ENCODE results near the gene PCDHGC3.
A peak's percentile ranks its signal among the peaks of the same experiment; 100 is the strongest.

The PCDHGC3 gene

DNA sequence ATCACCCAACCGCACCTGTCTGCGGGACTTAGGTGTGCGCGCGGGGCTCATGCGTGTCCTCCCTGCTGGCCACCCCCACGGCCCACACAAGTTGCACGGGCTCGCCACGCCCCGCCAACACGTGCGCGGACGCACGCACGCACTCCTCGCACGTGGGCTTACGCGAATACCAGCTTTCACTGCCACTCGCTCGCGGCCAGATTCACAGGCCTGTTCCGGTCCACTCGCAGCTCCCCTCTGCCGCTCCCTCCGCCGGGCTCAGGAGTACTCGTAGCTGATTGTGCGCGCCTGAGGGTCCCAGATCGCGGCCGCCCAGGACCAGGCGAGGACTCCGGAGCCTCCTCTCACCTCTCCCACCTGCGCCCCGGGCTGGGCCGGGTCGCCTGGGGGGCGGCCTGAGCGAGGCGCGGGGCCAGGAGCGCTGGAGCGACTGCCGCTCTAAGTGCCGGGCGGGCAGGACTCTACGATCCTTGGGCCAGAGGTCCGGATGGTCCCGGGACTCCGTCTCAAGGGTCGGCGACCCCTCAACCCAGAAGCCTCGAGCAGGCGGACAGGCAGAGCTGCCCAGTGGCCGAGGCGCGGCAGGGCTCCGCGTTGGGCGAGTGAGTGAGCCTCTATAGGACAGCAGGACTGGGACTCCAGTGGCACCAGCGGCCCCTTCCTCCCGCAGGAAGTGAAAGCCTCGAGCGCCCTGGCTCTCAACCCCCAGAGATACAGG, 16.6 kb downstream of the PCDHGC3 start:
- peak overlapping the region in 1 of 2 experiments; percentile 15 for H2BK12ac ChIP-seq (ENCODE audit: low read length in 2 of 2)
- H2AK5ac ChIP-seq (ENCODE audit: low read length, severe bottlenecking): no peak overlapping the region
- H3K23ac ChIP-seq (ENCODE audit: low read length in 2 of 2): no peak overlapping the region
- no peak overlapping the region for H2BK120ac ChIP-seq (ENCODE audit: low read depth, low read length)
- peaks cover 30% of the 10 kb centered on the region for H3K79me1 ChIP-seq (replicated peaks; ENCODE audit: low read length, poor library complexity, severe bottlenecking)
- H2BK15ac ChIP-seq (ENCODE audit: low read depth, poor library complexity, severe bottlenecking): no peak overlapping the region
- no peaks in the 10 kb centered on the region for H3K9me3 ChIP-seq (ENCODE audit: control insufficient read depth, low read length)
- no peaks in the 10 kb centered on the region for H3K27me3 ChIP-seq (ENCODE audit: control insufficient read depth in 1 of 2, insufficient read depth in 1 of 2, low read length in 2 of 2)
- H3K36me3 ChIP-seq (ENCODE audit: control insufficient read depth in 1 of 2, insufficient read depth in 2 of 2, low read depth in 1 of 2, low read length in 2 of 2): peaks cover 36 to 55% of the 10 kb centered on the region in 2 experiments
- 80% methylated on average over 68 of the region's 68 CpGs for WGBS
- no peak overlapping the region for H2BK5ac ChIP-seq (ENCODE audit: low read depth, low read length, poor library complexity, severe bottlenecking)
- H3K4me1 ChIP-seq (ENCODE audit: control insufficient read depth, insufficient read depth, low read depth, low read length): peaks cover 49% of the 10 kb centered on the region
- no peak for DNase-seq
- no peak overlapping the region for H4K91ac ChIP-seq (ENCODE audit: low read length)
- H4K8ac ChIP-seq (ENCODE audit: low read length): no peak overlapping the region
- no peak overlapping the region for H3K14ac ChIP-seq (ENCODE audit: low read length in 2 of 2)
- H3K4me2 ChIP-seq (ENCODE audit: low read length, poor library complexity, severe bottlenecking): no peak overlapping the region
- H3K4ac ChIP-seq (ENCODE audit: low read depth in 1 of 2, low read length in 2 of 2): no peak overlapping the region
- H3K4me3 ChIP-seq (ENCODE audit: insufficient read depth in 1 of 2, low read depth in 1 of 2, low read length in 2 of 2): no peak overlapping the region
- no peak overlapping the region for H2AFZ ChIP-seq (ENCODE audit: low read depth, low read length)
- no peak overlapping the region for H3K18ac ChIP-seq (ENCODE audit: low read depth in 1 of 2, low read length in 2 of 2)
- no peak overlapping the region for H3K27ac ChIP-seq (ENCODE audit: low read length, poor library complexity, severe bottlenecking)
- H3K9ac ChIP-seq (ENCODE audit: low read length): no peak overlapping the region

DNA sequence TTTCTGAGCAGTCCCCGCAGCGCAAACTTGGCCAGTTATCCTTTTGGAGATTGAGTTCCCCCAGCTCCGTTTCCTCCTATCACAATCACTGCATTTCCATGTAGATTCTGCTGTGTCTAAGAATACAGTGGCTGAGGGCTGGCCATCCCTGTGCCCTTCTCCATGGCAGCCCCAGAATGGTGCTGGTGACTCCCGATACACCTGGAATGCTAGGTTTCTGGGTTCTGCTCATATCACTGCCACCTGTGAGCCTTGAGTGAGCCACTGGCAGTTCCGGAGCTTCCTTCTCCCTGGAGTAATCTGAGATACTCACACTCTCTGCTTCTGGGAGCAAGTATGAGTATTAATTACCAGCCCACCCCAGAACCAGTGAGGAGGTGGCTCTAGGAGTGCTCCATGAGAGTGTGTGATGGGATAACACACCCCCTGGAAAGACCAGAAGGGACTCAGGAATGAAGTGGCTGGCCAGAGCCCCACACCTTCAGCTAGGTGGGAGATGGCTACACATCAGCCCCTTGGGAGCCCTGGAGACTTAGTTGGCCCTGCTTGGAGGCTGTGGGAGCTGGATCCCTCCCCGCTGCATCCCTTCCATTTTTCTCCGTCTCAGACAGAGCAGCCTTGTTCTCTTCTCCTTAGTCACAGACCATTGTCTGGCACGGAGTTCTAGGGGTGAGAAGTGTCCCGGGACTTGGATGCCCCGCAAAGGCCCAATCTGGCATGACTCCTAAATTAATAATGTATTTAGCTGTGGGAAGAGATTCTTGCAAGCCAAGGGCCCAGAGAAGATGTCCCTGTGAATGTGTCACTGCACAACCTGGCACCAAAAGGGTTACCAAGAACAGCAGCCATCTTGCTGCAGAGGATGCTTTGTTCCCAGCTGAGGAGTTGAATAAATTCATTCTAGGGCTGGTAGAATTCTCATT, 18.0 kb downstream of the PCDHGC3 start:
- 97% methylated on average over 9 of the region's 10 CpGs for WGBS
- H2BK12ac ChIP-seq (ENCODE audit: low read length in 2 of 2): no peak overlapping the region

DNA sequence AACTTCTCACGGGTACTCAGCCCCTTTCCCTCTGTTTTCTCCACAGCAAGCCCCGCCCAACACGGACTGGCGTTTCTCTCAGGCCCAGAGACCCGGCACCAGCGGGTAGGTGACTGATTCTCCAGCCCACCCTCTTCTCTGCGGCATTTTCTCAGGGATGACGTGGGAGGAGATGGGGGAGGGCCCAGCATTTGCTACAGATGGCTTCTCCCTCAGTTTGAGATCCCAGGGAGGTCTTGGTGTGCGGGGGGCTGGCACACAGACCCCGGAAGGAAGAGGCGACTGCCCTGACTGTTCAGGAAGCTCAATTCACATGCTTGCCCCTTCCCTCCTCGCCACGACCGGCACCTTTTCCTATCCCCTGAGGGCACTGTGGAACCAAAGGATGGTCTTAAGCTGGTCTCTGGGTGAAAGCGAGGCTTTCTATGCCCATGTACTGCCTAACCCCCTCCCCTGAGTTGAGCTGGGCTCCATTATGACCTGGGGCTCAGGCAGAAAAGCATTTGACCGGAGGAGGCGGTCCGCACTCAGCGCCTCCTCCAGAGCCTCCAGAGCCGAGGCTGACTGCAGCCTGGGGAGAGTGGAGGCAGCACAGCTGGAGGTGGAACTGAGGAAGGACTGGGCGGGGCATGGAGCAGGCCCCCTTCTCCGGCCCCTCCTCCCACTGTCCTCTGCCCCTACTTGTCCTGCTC, 19.1 kb downstream of the PCDHGC3 start:
- peak overlapping the region; percentile 45 for H4K8ac ChIP-seq (ENCODE audit: low read length)
- H3K4ac ChIP-seq (ENCODE audit: low read depth in 1 of 2, low read length in 2 of 2): peak overlapping the region in 1 of 2 experiments; percentile 40
- peak overlapping the region; percentile 47 for H3K4me2 ChIP-seq (ENCODE audit: low read length, poor library complexity, severe bottlenecking)
- peak overlapping the region; percentile 10 for H2BK5ac ChIP-seq (ENCODE audit: low read depth, low read length, poor library complexity, severe bottlenecking)
- peak overlapping the region in 1 of 2 experiments; percentile 26 for H3K14ac ChIP-seq (ENCODE audit: low read length in 2 of 2)
- H3K18ac ChIP-seq (ENCODE audit: low read depth in 1 of 2, low read length in 2 of 2): peak overlapping the region; percentile 35 to 74
- H3K9me3 ChIP-seq (ENCODE audit: control insufficient read depth, low read length): no peaks in the 10 kb centered on the region
- H3K23ac ChIP-seq (ENCODE audit: low read length in 2 of 2): no peak overlapping the region
- no peak overlapping the region for H3K4me3 ChIP-seq (ENCODE audit: insufficient read depth in 1 of 2, low read depth in 1 of 2, low read length in 2 of 2)
- H3K27ac ChIP-seq (ENCODE audit: low read length, poor library complexity, severe bottlenecking): peak overlapping the region; percentile 70
- peaks cover 36% of the 10 kb centered on the region for H3K79me1 ChIP-seq (replicated peaks; ENCODE audit: low read length, poor library complexity, severe bottlenecking)
- H2AK5ac ChIP-seq (ENCODE audit: low read length, severe bottlenecking): peak overlapping the region; percentile 29
- peak; percentile 37 for DNase-seq
- peaks cover 36% of the 10 kb centered on the region for H3K4me1 ChIP-seq (ENCODE audit: control insufficient read depth, insufficient read depth, low read depth, low read length)
- H2AFZ ChIP-seq (ENCODE audit: low read depth, low read length): no peak overlapping the region
- no peak overlapping the region for H2BK15ac ChIP-seq (ENCODE audit: low read depth, poor library complexity, severe bottlenecking)
- peaks cover 40 to 66% of the 10 kb centered on the region in 2 experiments for H3K36me3 ChIP-seq (ENCODE audit: control insufficient read depth in 1 of 2, insufficient read depth in 2 of 2, low read depth in 1 of 2, low read length in 2 of 2)
- 30% methylated on average over 22 of the region's 22 CpGs for WGBS
- H2BK12ac ChIP-seq (ENCODE audit: low read length in 2 of 2): peak overlapping the region in 1 of 2 experiments; percentile 59
- H3K9ac ChIP-seq (ENCODE audit: low read length): peak overlapping the region; percentile 31
- no peaks in the 10 kb centered on the region for H3K27me3 ChIP-seq (ENCODE audit: control insufficient read depth in 1 of 2, insufficient read depth in 1 of 2, low read length in 2 of 2)
- H4K91ac ChIP-seq (ENCODE audit: low read length): no peak overlapping the region
- H2BK120ac ChIP-seq (ENCODE audit: low read depth, low read length): no peak overlapping the region

More for the DNA sequence above, 18.0 kb downstream of the PCDHGC3 start:
- Histone ChIP-seq H3K27ac (ENCODE audit: low read length, poor library complexity, severe bottlenecking) (peak overlapping the region; percentile 70), H2BK120ac (ENCODE audit: low read depth, low read length) (peak overlapping the region; percentile 75), H2AFZ (ENCODE audit: low read depth, low read length) (no peak overlapping the region), H3K4me1 (ENCODE audit: control insufficient read depth, insufficient read depth, low read depth, low read length) (peaks cover 48% of the 10 kb centered on the region), H4K91ac (ENCODE audit: low read length) (no peak overlapping the region), H3K14ac (ENCODE audit: low read length in 2 of 2) (no peak overlapping the region), H3K23ac (ENCODE audit: low read length in 2 of 2) (no peak overlapping the region), H2BK5ac (ENCODE audit: low read depth, low read length, poor library complexity, severe bottlenecking) (no peak overlapping the region), H3K36me3 (ENCODE audit: control insufficient read depth in 1 of 2, insufficient read depth in 2 of 2, low read depth in 1 of 2, low read length in 2 of 2) (peaks cover 43 to 59% of the 10 kb centered on the region in 2 experiments), H3K18ac (ENCODE audit: low read depth in 1 of 2, low read length in 2 of 2) (no peak overlapping the region), H3K9ac (ENCODE audit: low read length) (peak overlapping the region; percentile 31), H3K27me3 (ENCODE audit: control insufficient read depth in 1 of 2, insufficient read depth in 1 of 2, low read length in 2 of 2) (no peaks in the 10 kb centered on the region), H3K4me2 (ENCODE audit: low read length, poor library complexity, severe bottlenecking) (no peak overlapping the region), H3K9me3 (ENCODE audit: control insufficient read depth, low read length) (no peaks in the 10 kb centered on the region), H3K79me1 (replicated peaks; ENCODE audit: low read length, poor library complexity, severe bottlenecking) (peaks cover 33% of the 10 kb centered on the region), H2BK15ac (ENCODE audit: low read depth, poor library complexity, severe bottlenecking) (no peak overlapping the region), H3K4ac (ENCODE audit: low read depth in 1 of 2, low read length in 2 of 2) (no peak overlapping the region), H3K4me3 (ENCODE audit: insufficient read depth in 1 of 2, low read depth in 1 of 2, low read length in 2 of 2) (no peak overlapping the region), H2AK5ac (ENCODE audit: low read length, severe bottlenecking) (peak overlapping the region; percentile 29), H4K8ac (ENCODE audit: low read length) (no peak overlapping the region)
- no peak for DNase-seq

Measured in mesenchymal stem cell (in vitro differentiated cells and primary cell).